GM21786 (cell line): ENCODE data around the gene POLR2C.
"Not testable (repeated sequence)": the region's sequence is repeated elsewhere in the genome, so short reads cannot be mapped to it uniquely, and the experiment has no call there.

Experiments
- ATAC-seq: cut with Tn5 transposase; IDR thresholded peaks from one replicate; pipeline ENCODE4 v1.9.1; 2021; ENCODE audit not compliant: unreplicated experiment

Gene POLR2C

GRCh38 chr16:57462209-57462977 lies at the start of gene POLR2C:
TSS of gene POLR2C (plus strand) at chr16:57462679. CDS start at chr16:57462725, 46 bp downstream.
- peak; percentile 92 for ATAC-seq

- peak; percentile 73 for ATAC-seq
Observed at GRCh38 chr16:57413301-57413730, 49.2 kb upstream of the POLR2C start.

GRCh38 chr16:57413733-57414132 lies 48.7 kb upstream of the POLR2C start:
- no peak for ATAC-seq

DNA sequence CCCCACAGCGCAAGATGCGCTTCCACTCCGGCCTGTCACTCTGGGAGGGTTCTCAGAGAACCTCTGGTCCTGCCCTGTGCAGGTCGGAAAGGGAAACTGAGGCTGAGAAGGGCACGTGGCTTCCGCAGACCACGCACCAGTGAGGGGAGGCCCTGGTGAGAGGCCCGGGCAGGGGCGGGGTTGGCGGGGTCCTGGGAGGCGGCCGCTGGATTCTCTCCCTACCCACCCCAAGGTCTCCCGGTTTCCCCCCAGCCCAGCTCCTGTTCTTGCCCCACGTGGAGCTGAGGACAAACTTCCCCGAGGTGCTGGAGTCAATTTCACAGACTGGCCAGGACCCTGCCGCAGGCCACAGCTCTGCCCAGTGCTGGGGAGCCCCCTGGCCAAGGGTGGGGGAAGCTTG lies 46.4 kb upstream of the POLR2C start:
- no peak for ATAC-seq

DNA sequence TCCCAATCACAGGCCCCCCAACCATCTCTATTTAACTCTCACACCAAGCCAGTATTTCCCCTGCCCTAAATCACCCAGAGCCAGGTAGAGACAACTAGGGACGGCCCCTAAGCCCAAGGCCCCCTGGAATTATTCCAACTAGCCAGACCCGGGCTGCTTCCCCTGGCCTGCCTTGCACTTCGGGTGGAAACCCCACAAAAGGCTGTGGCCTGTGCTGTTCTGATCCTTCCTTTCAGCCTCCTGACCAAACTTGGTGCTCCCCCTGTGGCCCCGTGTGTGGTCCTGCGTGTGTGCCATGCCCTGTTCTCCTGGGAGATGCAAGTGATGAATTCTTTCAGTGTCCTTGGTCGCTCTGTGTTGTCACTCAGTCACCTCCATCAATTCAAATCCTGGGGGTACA lies 43.0 kb upstream of the POLR2C start:
- no peak for ATAC-seq

DNA sequence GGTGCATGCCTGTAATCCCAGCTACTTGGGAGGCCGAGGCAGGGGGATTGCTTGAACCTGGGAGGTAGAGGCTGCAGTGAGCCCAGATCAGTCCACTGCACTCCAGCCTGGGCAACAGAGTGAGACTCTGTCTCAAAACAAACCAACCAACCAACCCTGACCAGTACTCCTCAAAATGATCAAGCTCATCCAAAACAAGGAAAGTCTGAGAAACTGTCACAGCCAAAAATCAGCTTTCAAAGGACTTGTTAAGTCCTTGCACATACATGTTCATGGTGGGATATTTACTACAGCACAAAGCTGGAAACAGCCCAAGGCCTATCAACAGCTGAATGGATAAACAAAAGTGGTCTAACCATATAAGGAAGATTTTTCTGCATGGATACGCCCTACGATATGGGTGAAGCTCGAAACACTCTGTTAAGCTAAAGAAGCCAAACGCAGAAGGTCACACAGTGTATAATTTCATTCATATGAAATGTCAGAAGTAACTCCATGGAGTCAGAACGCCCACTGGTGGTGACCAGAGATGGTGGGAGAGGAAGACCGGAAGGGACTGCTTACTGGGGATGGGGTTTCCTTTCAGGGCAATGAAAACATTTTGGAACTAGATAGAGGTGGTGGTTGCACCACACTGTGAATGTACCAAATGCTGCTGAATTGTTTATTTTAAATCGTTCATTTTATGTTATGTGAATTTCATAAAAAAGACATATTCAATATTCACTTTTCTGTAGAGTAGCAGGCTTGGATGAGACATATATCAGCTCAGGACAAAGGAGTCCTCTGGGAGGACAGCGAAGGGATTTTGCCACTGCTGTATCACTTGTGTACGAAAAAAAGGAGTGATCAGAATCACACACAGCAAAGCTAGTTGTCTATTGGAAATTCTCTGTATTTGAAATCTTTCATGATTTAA lies 40.2 kb upstream of the POLR2C start:
- no peak for ATAC-seq

GRCh38 chr16:57423152-57423551 lies 39.3 kb upstream of the POLR2C start:
- no peak for ATAC-seq

DNA sequence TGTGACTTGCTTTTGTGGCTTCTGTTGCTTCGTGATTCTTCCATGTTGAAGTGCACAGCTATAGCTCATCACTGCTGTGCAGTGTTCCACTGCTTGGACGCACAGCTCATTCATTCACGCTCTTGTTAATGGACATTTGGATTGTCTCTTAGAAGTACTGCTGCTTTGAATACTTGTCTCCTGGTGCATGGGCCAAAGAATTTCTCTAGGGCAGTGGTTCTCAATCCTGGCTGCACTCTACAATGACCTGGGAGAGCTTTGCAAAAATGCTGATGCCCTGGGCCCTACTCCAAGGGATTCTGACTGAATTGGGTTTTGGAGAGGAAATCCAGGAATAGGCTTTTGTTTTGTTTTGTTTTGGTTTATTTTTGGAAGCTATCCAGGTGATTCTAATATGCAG lies 37.9 kb upstream of the POLR2C start:
- ATAC-seq: no peak

DNA sequence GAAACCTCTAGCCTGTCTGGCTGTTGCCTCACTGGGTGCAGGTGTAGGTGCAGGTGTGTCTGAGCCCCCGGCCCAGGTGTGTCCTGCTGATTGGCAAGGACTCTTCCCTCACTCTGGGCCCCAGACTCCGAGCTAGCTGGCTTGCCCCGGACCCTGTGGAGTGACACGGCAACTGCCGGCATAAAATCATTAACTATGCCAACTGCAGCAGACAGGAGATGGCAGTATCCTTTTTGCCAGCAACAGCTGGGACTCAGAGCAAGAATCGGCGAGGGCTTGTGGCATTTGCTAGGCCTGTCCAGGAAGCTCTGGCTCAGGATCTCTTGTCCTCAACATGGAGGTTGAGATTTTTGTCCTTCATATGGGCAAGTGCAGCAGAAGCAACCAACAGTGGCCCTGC lies 36.1 kb upstream of the POLR2C start:
- no peak for ATAC-seq

- no peak for ATAC-seq
Observed at GRCh38 chr16:57427307-57427706, 35.2 kb upstream of the POLR2C start.

DNA sequence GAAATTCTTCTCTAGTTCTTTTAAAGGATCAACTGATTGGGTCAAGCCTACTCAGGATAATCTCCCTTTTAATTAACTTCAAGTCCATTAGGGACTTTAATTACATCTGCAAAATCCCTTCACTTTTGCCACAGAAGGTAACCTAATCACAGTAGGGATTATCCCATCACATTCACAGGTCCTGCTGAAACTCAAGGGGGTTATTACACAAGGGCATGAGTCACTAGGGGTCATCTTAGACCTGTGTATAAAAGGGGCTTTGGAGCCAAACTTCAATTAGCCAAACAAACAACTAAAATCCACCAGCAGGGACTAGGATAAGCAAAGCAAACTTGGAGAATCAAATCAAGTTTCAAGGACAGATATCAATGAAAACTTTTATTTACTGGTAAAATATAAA lies 34.7 kb upstream of the POLR2C start:
- ATAC-seq: no peak

DNA sequence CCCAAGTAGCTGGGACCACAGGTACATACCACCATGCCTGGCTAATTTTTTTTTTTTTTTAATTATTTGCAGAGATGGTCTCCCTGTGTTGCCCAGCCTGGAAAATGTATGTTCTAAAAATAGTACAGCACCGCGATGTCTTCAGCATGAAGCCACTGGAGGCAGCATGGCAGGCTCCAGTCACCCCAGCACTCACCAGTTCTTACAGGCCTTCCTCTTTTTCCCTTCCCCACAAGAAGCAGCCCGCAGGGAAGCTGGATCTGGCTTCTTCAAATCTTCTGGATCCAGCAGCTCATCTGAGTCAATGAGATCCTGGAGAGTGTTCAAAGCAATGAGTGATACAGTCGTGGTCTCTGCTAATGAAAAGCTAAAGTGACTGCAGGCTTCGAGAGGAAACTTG lies 31.5 kb upstream of the POLR2C start:
- no peak for ATAC-seq

GRCh38 chr16:57432505-57432904 lies 30.0 kb upstream of the POLR2C start:
- ATAC-seq: no peak

- ATAC-seq: no peak
Observed at GRCh38 chr16:57432989-57433388, 29.5 kb upstream of the POLR2C start.

DNA sequence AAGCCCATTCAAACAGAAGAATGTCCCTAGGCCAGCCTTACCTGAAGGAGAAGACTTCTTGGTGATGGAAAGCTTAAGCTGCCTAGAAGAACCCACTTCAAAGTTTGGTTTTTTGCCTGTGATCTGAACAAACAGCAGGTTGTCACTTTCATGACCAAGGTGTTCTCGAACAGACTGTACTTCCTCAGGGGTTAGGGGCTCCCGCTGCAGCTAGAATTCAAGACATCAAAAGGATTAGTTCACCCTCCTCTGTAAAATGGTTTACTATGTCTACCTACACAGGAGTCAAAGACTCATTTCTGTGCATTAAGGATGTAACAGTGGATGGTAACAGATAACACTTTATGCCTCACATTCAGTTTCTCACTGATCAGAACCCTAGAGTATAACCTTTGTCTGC lies 28.5 kb upstream of the POLR2C start:
- no peak for ATAC-seq

DNA sequence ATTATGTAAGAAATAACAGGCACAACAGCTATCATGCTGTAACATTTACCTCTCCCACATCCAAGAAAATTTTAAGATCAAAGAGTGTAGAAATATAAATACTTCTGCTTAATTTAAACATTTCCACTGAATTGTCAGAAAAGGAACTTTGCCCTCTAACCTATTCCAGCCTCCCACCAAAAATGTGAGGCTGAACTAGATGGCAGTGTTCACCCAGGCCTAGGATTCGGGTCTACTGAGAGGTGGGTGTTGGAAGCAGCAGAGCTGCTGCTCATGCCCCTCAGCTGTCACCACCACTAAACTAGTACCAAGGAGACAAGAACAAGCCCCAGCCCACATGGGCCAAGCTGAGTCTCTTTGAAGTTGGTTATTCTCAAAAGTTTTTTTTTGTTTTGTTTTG lies 26.6 kb upstream of the POLR2C start:
- no peak for ATAC-seq

GRCh38 chr16:57439947-57440346 lies 22.5 kb upstream of the POLR2C start:
- not testable (repeated sequence) for ATAC-seq

DNA sequence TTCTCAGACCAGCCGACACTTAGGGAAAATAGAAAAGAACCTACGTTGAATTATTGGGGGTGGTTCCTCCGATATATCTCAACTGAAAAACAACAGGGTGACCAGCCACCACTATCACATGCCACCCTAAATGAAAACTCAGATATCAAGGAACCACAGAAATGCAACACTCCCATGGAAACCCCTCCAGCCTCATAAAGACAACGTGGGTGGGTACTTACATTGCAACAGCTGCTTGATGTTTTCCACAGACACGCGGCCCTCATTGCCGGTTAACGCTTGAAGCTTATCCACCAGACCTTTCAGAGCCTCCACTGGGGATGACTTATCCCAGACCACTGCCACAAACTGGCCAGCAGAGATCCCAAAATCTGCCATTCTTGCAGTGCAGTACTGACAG lies 21.9 kb upstream of the POLR2C start:
- ATAC-seq: not testable (repeated sequence)

DNA sequence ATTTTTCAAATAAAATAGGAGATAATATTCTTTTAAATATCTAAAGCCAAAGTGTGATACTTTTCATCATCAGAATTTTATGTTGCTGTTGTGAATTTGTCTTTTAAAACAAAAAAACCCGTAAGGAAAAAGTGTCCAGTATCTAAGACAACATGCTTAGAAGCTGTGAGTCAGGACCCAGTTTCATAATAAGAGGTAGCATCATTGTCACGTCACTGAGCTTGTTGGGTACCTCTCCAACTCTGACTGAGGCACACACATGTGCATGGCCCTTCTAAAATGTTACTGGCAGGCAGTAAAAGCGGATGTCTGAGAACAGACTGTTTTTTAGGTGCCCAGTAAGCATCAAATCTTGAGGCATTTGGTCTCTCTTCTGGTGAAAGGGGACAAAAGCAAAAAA lies 17.8 kb upstream of the POLR2C start:
- no peak for ATAC-seq

DNA sequence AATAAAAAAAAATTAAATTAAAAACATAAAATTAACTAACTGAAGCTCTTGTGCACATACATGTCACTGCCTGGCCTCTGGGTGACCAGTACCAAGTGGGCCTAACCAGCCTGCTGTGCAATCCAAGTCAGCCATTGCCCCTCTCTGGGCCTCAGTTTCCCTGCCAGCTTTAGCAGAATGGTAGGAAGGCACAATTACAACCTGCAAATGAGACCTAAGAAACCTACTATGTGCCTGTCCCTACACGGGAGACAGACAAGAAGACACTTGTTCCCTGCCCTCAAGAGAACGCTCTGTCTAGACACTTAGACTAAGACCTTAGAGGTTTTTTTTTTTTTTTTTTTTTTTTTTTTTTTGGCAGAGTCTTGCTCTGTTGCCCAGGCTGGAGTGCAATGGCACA lies 17.0 kb upstream of the POLR2C start:
- no peak for ATAC-seq

GRCh38 chr16:57446531-57447185 lies 15.8 kb upstream of the POLR2C start:
- ATAC-seq: peak; percentile 36
